ENCODE data around the gene OR2V1.
"Not testable (repeated sequence)": the region's sequence is repeated elsewhere in the genome, so short reads cannot be mapped to it uniquely, and the experiment has no call there.

OR2V1 gene

DNA sequence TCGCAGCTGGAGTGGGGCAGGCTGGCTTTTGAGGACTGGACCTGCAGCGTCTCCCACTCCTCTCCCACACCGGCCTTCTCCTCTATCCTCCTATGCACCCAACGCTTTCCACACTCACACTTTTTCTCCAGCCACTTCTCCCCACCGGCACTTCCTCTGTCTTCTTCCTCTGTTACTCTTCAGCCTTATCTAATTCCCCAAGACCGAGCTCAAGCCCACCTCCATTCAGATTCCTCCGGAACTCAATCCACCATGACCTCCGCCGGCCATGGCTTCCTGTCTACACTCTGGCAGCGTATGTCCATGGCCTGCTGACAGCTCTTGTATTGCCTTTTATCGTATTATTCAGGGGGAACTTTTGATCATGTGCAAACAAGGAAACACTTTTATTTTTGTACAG is 545 bp upstream of the OR2V1 start:
- TF ChIP-seq, protein P1, sequence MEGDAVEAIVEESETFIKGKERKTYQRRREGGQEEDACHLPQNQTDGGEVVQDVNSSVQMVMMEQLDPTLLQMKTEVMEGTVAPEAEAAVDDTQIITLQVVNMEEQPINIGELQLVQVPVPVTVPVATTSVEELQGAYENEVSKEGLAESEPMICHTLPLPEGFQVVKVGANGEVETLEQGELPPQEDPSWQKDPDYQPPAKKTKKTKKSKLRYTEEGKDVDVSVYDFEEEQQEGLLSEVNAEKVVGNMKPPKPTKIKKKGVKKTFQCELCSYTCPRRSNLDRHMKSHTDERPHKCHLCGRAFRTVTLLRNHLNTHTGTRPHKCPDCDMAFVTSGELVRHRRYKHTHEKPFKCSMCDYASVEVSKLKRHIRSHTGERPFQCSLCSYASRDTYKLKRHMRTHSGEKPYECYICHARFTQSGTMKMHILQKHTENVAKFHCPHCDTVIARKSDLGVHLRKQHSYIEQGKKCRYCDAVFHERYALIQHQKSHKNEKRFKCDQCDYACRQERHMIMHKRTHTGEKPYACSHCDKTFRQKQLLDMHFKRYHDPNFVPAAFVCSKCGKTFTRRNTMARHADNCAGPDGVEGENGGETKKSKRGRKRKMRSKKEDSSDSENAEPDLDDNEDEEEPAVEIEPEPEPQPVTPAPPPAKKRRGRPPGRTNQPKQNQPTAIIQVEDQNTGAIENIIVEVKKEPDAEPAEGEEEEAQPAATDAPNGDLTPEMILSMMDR (IDR thresholded peaks at IDR 0.05; ENCODE audit: insufficient read depth, missing control alignments) = no peak

DNA sequence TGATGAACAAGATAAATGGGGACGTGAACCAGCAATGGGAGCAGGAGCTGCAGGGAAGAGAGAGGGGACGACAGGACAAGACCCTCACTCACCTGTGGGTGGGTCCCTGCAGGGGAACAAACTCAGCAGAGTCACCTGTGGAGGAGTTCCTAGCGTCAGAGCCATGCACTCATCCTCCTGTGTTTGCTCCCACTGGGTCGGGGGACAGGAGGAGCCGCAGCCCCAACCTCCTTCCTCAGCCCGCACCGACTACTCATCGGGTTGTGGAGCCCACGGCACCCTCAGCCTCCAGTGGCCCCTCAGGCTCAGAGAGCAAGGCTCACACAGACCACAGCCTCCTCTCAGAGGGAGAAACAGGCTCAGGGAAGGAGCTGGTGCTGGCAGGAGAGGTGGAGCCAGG is 888 bp downstream of the OR2V1 start:
- not testable (repeated sequence) for DNase-seq (ENCODE audit: insufficient read length, low spot score); FAIRE-seq

More for the DNA sequence above, 545 bp upstream of the OR2V1 start:
- DNase-seq (ENCODE audit: insufficient read length, low spot score) (no peak), FAIRE-seq (no peak)

DNA sequence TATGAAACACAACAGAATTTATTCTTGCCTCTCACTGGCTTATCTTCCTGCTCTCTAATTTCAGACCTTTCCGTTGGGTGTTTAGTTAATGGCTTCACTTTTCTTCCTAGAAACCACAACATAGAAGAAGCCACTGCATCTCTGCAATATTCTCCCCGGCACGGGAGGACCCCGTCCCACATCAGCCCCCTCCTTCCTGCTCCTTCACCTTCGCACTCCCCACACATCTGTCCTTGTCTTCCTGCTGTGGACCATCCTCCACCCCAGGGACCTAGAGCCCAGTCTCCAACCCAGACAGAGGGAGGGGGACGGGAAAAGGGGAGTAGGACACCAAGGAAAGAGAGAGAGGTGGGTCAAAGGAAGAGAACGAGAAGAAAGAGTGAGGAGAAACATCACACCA is 1.4 kb downstream of the OR2V1 start:
- no peak for FAIRE-seq
- TF ChIP-seq, protein P1 (IDR thresholded peaks at IDR 0.05; ENCODE audit: insufficient read depth, missing control alignments) = no peak
- DNase-seq (ENCODE audit: insufficient read length, low spot score) = no peak

DNA sequence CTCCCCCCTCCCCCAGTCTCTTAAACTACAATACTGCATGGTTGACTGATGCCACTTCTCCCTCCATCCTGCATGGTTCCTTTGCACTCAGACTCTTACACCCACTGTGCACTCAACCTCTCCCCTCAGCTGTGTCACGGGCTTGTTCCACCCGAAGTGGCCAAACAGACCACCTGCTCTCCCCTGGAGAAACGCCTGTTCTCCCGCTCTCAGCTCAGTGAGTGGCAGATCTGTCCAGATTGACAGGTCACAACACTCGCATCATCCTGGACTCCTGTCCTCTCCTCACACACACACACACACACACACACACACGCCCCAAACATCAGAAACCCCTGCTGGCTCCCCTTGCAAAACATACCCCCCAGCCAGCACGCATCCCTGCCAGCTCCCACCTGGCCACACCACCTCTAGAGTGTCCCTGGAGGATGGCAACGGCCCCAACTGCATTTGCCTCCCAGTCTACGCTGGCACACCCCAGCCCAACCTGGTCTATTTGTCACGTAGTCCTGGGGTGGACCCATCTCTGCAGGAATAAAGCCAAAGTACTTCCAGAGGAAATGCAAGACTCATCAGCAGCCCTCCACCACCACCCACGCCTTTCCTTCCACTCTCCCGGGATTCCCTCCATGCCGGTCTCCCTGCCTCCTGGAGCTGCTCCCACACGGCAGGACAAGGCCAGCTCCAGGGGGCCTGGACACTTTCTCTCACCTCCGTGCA is 2.9 kb downstream of the OR2V1 start:
- TF ChIP-seq, protein P1 (IDR thresholded peaks at IDR 0.05; ENCODE audit: insufficient read depth, missing control alignments) = no peak
- no peak for FAIRE-seq
- no peak for DNase-seq (ENCODE audit: insufficient read length, low spot score)

DNA sequence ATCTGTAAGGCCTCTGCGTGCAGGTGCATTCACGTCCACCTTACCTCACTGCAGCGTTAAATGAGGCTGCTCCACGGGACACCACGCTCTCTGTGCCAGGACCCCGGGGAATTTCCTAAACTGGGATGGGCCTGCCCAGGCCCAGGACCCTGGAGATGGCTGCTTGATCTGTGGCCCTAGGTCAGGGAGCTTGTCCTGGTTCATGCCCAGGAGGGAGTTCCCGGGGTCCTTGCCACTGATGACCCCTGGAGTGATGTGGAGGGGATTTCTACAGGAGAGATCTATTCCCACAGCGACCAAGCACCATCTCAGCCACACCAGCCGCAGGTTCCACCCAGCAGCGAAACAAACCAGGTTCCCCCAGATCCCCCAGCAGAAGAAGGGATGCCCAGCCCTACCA is 3.5 kb downstream of the OR2V1 start:
- TF ChIP-seq, protein P1 (IDR thresholded peaks at IDR 0.05; ENCODE audit: insufficient read depth, missing control alignments) = no peak
- FAIRE-seq (no peak), DNase-seq (ENCODE audit: insufficient read length, low spot score) (no peak)

DNA sequence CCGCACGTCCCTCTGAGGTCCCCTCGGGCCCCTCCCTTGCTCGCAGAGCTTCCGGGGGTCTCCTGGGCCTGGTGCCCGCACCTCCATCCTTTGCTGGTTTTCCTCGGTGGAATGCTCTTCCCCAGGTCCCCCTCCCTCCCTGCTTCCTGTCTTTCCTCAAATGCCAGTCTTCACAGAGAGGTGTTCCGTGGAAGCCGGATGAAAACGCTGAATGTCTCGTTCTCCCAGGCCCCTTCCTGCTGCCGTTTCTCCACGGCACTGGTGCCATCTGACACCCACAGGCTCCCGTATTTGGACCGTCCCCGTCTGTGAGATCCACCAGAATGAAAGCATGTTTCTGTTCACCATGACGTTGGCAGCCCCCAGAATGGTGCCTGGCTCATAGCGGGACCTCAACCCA is 4.1 kb downstream of the OR2V1 start:
- DNase-seq (ENCODE audit: insufficient read length, low spot score) (no peak), FAIRE-seq (no peak)
- TF ChIP-seq, protein P1 (IDR thresholded peaks at IDR 0.05; ENCODE audit: insufficient read depth, missing control alignments) = no peak

GRCh38 chr5:181124526-181124925 is 6.4 kb downstream of the OR2V1 start:
- DNase-seq (ENCODE audit: insufficient read length, low spot score) (no peak), FAIRE-seq (no peak)
- TF ChIP-seq, protein P1 (IDR thresholded peaks at IDR 0.05; ENCODE audit: insufficient read depth, missing control alignments) = no peak

Measured in D721Med (cell line).